Measurements from ENCODE around the gene GPR61. TPM values are rescaled to one million over a fixed set of nuclear protein-coding genes. Genes with fewer than 3 reads are reported as not detected.

Gene GPR61
- polyA plus RNA-seq, 1 donor from 2014 or later = 9.7 TPM

GRCh38 chr1:109490934-109491302, 48.8 kb upstream of the GPR61 start:
- no peaks in the 10 kb centered on the region for H3K36me3 ChIP-seq (ENCODE audit: insufficient read depth, low read length)

GRCh38 chr1:109491372-109491771, 48.3 kb upstream of the GPR61 start:
- H3K27ac ChIP-seq (ENCODE audit: low read length) = no peak overlapping the region
- no peaks in the 10 kb centered on the region for H3F3A ChIP-seq (ENCODE audit: insufficient read depth, low read length, poor library complexity, severe bottlenecking)
- H3K79me2 ChIP-seq (replicated peaks; ENCODE audit: insufficient read depth, low read length) = no peaks in the 10 kb centered on the region
- H3K4me3 ChIP-seq (ENCODE audit: low read length) = no peak overlapping the region
- no peaks in the 10 kb centered on the region for H3K9me2 ChIP-seq (ENCODE audit: insufficient read depth, low read length)
- H2AFZ ChIP-seq (ENCODE audit: low read depth, low read length) = no peak overlapping the region
- no peaks in the 10 kb centered on the region for H3K9me3 ChIP-seq (ENCODE audit: low read length)
- no peaks in the 10 kb centered on the region for H3K36me3 ChIP-seq (ENCODE audit: insufficient read depth, low read length)
- no peaks in the 10 kb centered on the region for H4K20me1 ChIP-seq (ENCODE audit: insufficient read depth)
- H3K4me2 ChIP-seq (ENCODE audit: low read length) = no peak overlapping the region
- H3K27me3 ChIP-seq (ENCODE audit: insufficient read depth, low read depth, low read length) = no peaks in the 10 kb centered on the region
- H3K9ac ChIP-seq (ENCODE audit: low read length) = no peak overlapping the region
- TF ChIP-seq SMC3 (conservative IDR thresholded peaks at IDR 0.05; ENCODE audit: poor library complexity) = no peak
- TF ChIP-seq REST (IDR thresholded peaks at IDR 0.05; ENCODE audit: borderline replicate concordance) = no peak
- no peak for TF ChIP-seq MXI1 (conservative IDR thresholded peaks at IDR 0.05; ENCODE audit: poor library complexity, severe bottlenecking)
- no peak for TF ChIP-seq EZH2 (IDR thresholded peaks at IDR 0.05; ENCODE audit: borderline replicate concordance, insufficient read depth, low read length, poor library complexity, severe bottlenecking)
- TF ChIP-seq TAF1 (IDR thresholded peaks at IDR 0.05; ENCODE audit: low read depth) = no peak
- no peak for TF ChIP-seq EP300 (conservative IDR thresholded peaks at IDR 0.05; ENCODE audit: poor library complexity, severe bottlenecking)

More at GRCh38 chr1:109490934-109491302, 48.8 kb upstream of the GPR61 start:
- no peaks in the 10 kb centered on the region for H3K79me2 ChIP-seq (replicated peaks; ENCODE audit: insufficient read depth, low read length)
- H3F3A ChIP-seq (ENCODE audit: insufficient read depth, low read length, poor library complexity, severe bottlenecking) = no peaks in the 10 kb centered on the region
- no peak overlapping the region for H3K4me2 ChIP-seq (ENCODE audit: low read length)
- TF ChIP-seq RAD21 (conservative IDR thresholded peaks at IDR 0.05) (no peak), EZH2 (IDR thresholded peaks at IDR 0.05; ENCODE audit: borderline replicate concordance, insufficient read depth, low read length, poor library complexity, severe bottlenecking) (no peak), CTCF (IDR thresholded peaks at IDR 0.05; ENCODE audit: poor library complexity, severe bottlenecking) (peak; percentile 42), REST (IDR thresholded peaks at IDR 0.05; ENCODE audit: borderline replicate concordance) (no peak), MXI1 (conservative IDR thresholded peaks at IDR 0.05; ENCODE audit: poor library complexity, severe bottlenecking) (no peak), SMC3 (conservative IDR thresholded peaks at IDR 0.05; ENCODE audit: poor library complexity) (peak; percentile 4), EP300 (conservative IDR thresholded peaks at IDR 0.05; ENCODE audit: poor library complexity, severe bottlenecking) (no peak), POLR2AphosphoS5 (IDR thresholded peaks at IDR 0.05) (no peak)
- H3K27me3 ChIP-seq (ENCODE audit: insufficient read depth, low read depth, low read length) = no peaks in the 10 kb centered on the region
- no peaks in the 10 kb centered on the region for H3K9me2 ChIP-seq (ENCODE audit: insufficient read depth, low read length)
- H3K9me3 ChIP-seq (ENCODE audit: low read length) = no peaks in the 10 kb centered on the region
- H3K4me3 ChIP-seq (ENCODE audit: low read length) = no peak overlapping the region
- no peak overlapping the region for H3K9ac ChIP-seq (ENCODE audit: low read length)
- H2AFZ ChIP-seq (ENCODE audit: low read depth, low read length) = no peak overlapping the region
- no peaks in the 10 kb centered on the region for H4K20me1 ChIP-seq (ENCODE audit: insufficient read depth)
- no peak overlapping the region for H3K27ac ChIP-seq (ENCODE audit: low read length)
